GM13977 (cell line): ENCODE results near the gene EFHB.

Source experiments
- DNase-seq: peaks from one replicate; pipeline ENCODE4 v3.0.0; 2012; ENCODE audit warnings: low spot score
- CTCF ChIP-seq: IDR thresholded peaks from 2 replicates; pipeline ENCODE4 v1.5.1; 2012; ENCODE audit warnings: mild to moderate bottlenecking, control low read depth; ENCODE audit not compliant: insufficient read depth; ENCODE audit errors: extremely low read depth, missing control alignments
- in situ Hi-C: fragments of 300-500 bp; cut with MboI; formaldehyde crosslinking; loops from one replicate; pipeline ENCODE4 v1.12.0; 2022; ENCODE audit warnings: low sequenced_read_pairs, low pct_unique_long_range_greater_than_20kb, mixed read lengths, inconsistent platforms; ENCODE audit not compliant: unreplicated experiment

EFHB gene

GRCh38 chr3:19946832-19947548, 13.0 kb upstream of the EFHB start, which contains the start of gene RAB5A:
Gene RAB5A (plus strand): TSS chr3:19947097. CDS start chr3:19950899, 3,802 bp downstream.
- TF ChIP-seq CTCF, result no peak
- peak; percentile 96 for DNase-seq
- in situ Hi-C loops, result no loop called here

GRCh38 chr3:19945969-19946831, 12.2 kb upstream of the EFHB start:
- in situ Hi-C loops, result no loop called here
- no peak for TF ChIP-seq CTCF
- DNase-seq, result peak; percentile 21

- DNase-seq, result no peak
- no peak for TF ChIP-seq CTCF
- in situ Hi-C loops, result no loop called here
Observed at GRCh38 chr3:19945534-19945933, 11.5 kb upstream of the EFHB start.

- in situ Hi-C loops, result no loop called here
- TF ChIP-seq CTCF, result no peak
Observed at GRCh38 chr3:19940643-19941042, 6.6 kb upstream of the EFHB start.

GRCh38 chr3:19938295-19938627, 4.2 kb upstream of the EFHB start:
- DNase-seq, result no peak
- TF ChIP-seq CTCF, result no peak
- in situ Hi-C loops, result no loop called here

More at GRCh38 chr3:19940643-19941042, 6.6 kb upstream of the EFHB start:
- DNase-seq, result no peak

GRCh38 chr3:19937459-19938294, 3.7 kb upstream of the EFHB start:
- DNase-seq, result no peak
- in situ Hi-C loops, result no loop called here
- TF ChIP-seq CTCF, result no peak
